HepG2 (cell line): Measurements from ENCODE around the gene RANBP3. TPM values are rescaled to one million over a fixed set of nuclear protein-coding genes. Genes with fewer than 3 reads are reported as not detected.

ENCODE experiments used
- ATAC-seq: fragments of 200-7000 bp; cut with Tn5 transposase; 3 replicates; pipeline ENCODE4 v1.9.1; 2020; ENCODE audit warnings: mild to moderate bottlenecking, moderate library complexity
- BruUV-seq: library from RNA; stranded (reverse); fragments of 400-500 nt; replicated peaks from 2 replicates; lab custom pipeline; 2021; lab: Mats Ljungman, UMichigan
- CTCF ChIA-PET: fragments of 300-600 bp; formaldehyde crosslinking; extraction: SDS; loops from one replicate; lab custom pipeline; 2021; ENCODE audit warnings: low total read pairs, inconsistent platforms, low intra/inter-chr PET ratio; lab: Yijun Ruan, JAX
- POLR2A ChIA-PET: fragments of 350-600 bp; sonication (Branson Sonifier 250); formaldehyde crosslinking; loops from one replicate; lab custom pipeline; 2020; ENCODE audit warnings: antibody characterized with exemption, inconsistent platforms; lab: Yijun Ruan, JAX
- DNase-seq: peaks from one replicate; pipeline ENCODE4 v3.0.0-alpha.2; 2015; ENCODE audit warnings: low spot score
- FAIRE-seq: peaks from 3 replicates; lab custom pipeline; 2011; peaks lifted over from hg19 to GRCh38; lab: Jason Lieb, UNC
- H2AFZ ChIP-seq: one replicate; pipeline ENCODE4 v1.6.1; 2011; ENCODE audit warnings: low read length, inconsistent platforms
- H3K27ac ChIP-seq: fragments of 300-600 bp; 3 replicates; pipeline ENCODE4 v1.8.0; 2011; ENCODE audit warnings: mixed run types, mild to moderate bottlenecking, mixed read lengths, low read length, inconsistent platforms; ENCODE audit not compliant: insufficient read depth; ENCODE audit errors: extremely low read length
- H3K27me3 ChIP-seq, 2 experiments: fragments of 200-600 bp in 1 of 2; 2 replicates in 1 of 2; 3 replicates in 1 of 2; pipeline versions ENCODE4 v1.6.0 to v1.8.0; 2011; ENCODE audit warnings: low read length in 2 of 2, mild to moderate bottlenecking in 2 of 2, moderate library complexity in 2 of 2, inconsistent platforms in 1 of 2; ENCODE audit not compliant: insufficient read depth in 2 of 2, control insufficient read depth in 1 of 2
- H3K36me3 ChIP-seq, 2 experiments: fragments of 200-600 bp in 1 of 2; replicated peaks in 1 of 2; 2 replicates in 1 of 2; 3 replicates in 1 of 2; pipeline versions ENCODE4 v1.5.1 to v1.8.0; 2011; ENCODE audit warnings: low read length in 2 of 2, inconsistent platforms in 1 of 2; ENCODE audit not compliant: insufficient read depth in 2 of 2, control insufficient read depth in 1 of 2
- H3K4me1 ChIP-seq: 2 replicates; pipeline ENCODE4 v1.5.1; 2012; ENCODE audit warnings: low read length, inconsistent platforms; ENCODE audit not compliant: insufficient read depth
- H3K4me2 ChIP-seq: 2 replicates; pipeline ENCODE4 v1.6.0; 2011; ENCODE audit warnings: low read depth, low read length, inconsistent platforms
- H3K4me3 ChIP-seq, 3 experiments: fragments of 200-600 bp in 1 of 3; sonication (generic), shearing (Covaris generic) in 1 of 3; replicated peaks in 1 of 3; 2 replicates each; pipeline ENCODE4 v1.5.1; 2011 to 2016; ENCODE audit warnings: low read length in 3 of 3, inconsistent platforms in 2 of 3, low read depth in 2 of 3, mild to moderate bottlenecking in 2 of 3, control low read depth in 1 of 3, mixed read lengths in 1 of 3; ENCODE audit not compliant: insufficient read depth in 1 of 3
- H3K79me2 ChIP-seq: one replicate; pipeline ENCODE4 v1.6.1; 2011; ENCODE audit warnings: low read length, inconsistent platforms; ENCODE audit not compliant: insufficient read depth
- H3K9ac ChIP-seq: 2 replicates; pipeline ENCODE4 v1.6.0; 2011; ENCODE audit warnings: mild to moderate bottlenecking, low read depth, low read length, inconsistent platforms; ENCODE audit not compliant: insufficient read depth
- H3K9me3 ChIP-seq: 2 replicates; pipeline ENCODE4 v1.5.1; 2012; ENCODE audit warnings: mild to moderate bottlenecking, low read length
- H4K20me1 ChIP-seq: 2 replicates; pipeline ENCODE4 v1.6.0; 2011; ENCODE audit warnings: inconsistent platforms, mild to moderate bottlenecking, low read length, moderate library complexity; ENCODE audit not compliant: insufficient read depth
- ARID4A ChIP-seq: sonication (generic); formaldehyde crosslinking; IDR thresholded peaks from 2 replicates; pipeline ENCODE4 v1.5.0; 2020; ENCODE audit warnings: mild to moderate bottlenecking, missing genetic modification reagents, borderline replicate concordance
- ATF4 ChIP-seq, 2 experiments: fragments of 450-650 bp in 1 of 2; sonication (generic) in 1 of 2; formaldehyde crosslinking; IDR thresholded peaks; 2 replicates each; pipeline versions ENCODE4 v1.5.0 to v1.8.0; 2020 to 2022; ENCODE audit warnings: mild to moderate bottlenecking in 1 of 2, missing genetic modification reagents in 1 of 2
- GABPB1 ChIP-seq: IDR thresholded peaks from 2 replicates; pipeline ENCODE4 v1.6.1; 2016; ENCODE audit warnings: mild to moderate bottlenecking, missing genetic modification reagents, moderate library complexity, missing compliant biosample characterization
- MAX ChIP-seq: IDR thresholded peaks from 2 replicates; pipeline ENCODE4 v1.6.1; 2012; ENCODE audit warnings: inconsistent platforms
- NFRKB ChIP-seq: fragments of 450-650 bp; IDR thresholded peaks from 2 replicates; pipeline ENCODE4 v1.6.1; 2017
- PITX1 ChIP-seq: sonication (generic); formaldehyde crosslinking; IDR thresholded peaks from 2 replicates; pipeline ENCODE4 v1.5.1; 2020; ENCODE audit warnings: mild to moderate bottlenecking, missing genetic modification reagents
- U2AF2 ChIP-seq: fragments of 200-400 bp; formaldehyde crosslinking; IDR thresholded peaks from 2 replicates; pipeline ENCODE4 v1.6.1; 2017; ENCODE audit warnings: low read depth, mild to moderate bottlenecking, low read length
- ZBTB38 ChIP-seq: sonication (generic); formaldehyde crosslinking; IDR thresholded peaks from 2 replicates; pipeline ENCODE4 v1.5.1; 2020; ENCODE audit warnings: mild to moderate bottlenecking, missing genetic modification reagents
- ZNF205 ChIP-seq: IDR thresholded peaks from 2 replicates; pipeline ENCODE4 v1.6.1; 2018; ENCODE audit warnings: missing biosample characterization, missing genetic modification reagents
- ZNF687 ChIP-seq: sonication (generic); formaldehyde crosslinking; IDR thresholded peaks from 2 replicates; pipeline ENCODE4 v1.5.1; 2020; ENCODE audit warnings: mild to moderate bottlenecking, missing genetic modification reagents, moderate library complexity
- WGBS: methylation state at CpG from one replicate; pipeline ENCODE4 v1.1.6; 2017; ENCODE audit warnings: low lambda C conversion rate; 5-methylcytosine and 5-hydroxymethylcytosine counted together
- in situ Hi-C: cut with HindIII; loops from 2 replicates; pipeline ENCODE4 v1.10.0; 2017; ENCODE audit warnings: low pct_unique_long_range_greater_than_20kb; ENCODE audit not compliant: extremely low pct_ligation_motif_present
- intact Hi-C: fragments of 100-400 bp; cut with micrococcal nuclease; formaldehyde crosslinking; loops from one replicate; pipeline ENCODE4 v1.10.0; 2022; ENCODE audit not compliant: unreplicated experiment
- polyA plus RNA-seq, 8 experiments: library from polyadenylated mRNA; depleted of rRNA in 3 of 8; stranded (reverse) in 7 of 8; unstranded in 1 of 8; fragments of >200 nt; fragmentation: Illumina TruSeq in 4 of 8; extraction: Trizol in 4 of 8; gene quantifications; 2 replicates each; pipeline versions ENCODE4 v1.2.1 to v1.2.3, GENCODE V29; 2011 to 2016; ENCODE audit warnings: low read depth in 4 of 8, missing spikeins in 1 of 8, mixed read lengths in 1 of 8; ENCODE audit not compliant: insufficient read depth in 1 of 8
- total RNA-seq, 5 experiments: library from RNA; depleted of rRNA; stranded (reverse); fragments of >200 nt; fragmentation: Illumina TruSeq; extraction: Trizol; gene quantifications; 2 replicates each; pipeline ENCODE4 v1.2.3, GENCODE V29; 2016; ENCODE audit warnings: low read depth in 1 of 5

Gene RANBP3
- total and polyA plus RNA-seq, 2 of the 13 experiments (the other 11 are each of a cell fraction or from before 2014, with no cell fraction given), result 39.5 to 149 TPM

GRCh38 chr19:5958851-5959122 is 19.2 kb downstream of the RANBP3 start (continued):
- TF ChIP-seq NFRKB (no peak), ZNF205 (no peak), U2AF2 (no peak)

- peak overlapping the region; percentile 12; the same call in 1 of the 2 replicates for H3K9ac ChIP-seq
- BruUV-seq, result no TSS peak
- ChIA-PET CTCF (no interaction called here), POLR2A (interaction anchor here (3.4 kb wide), 1 partner anchor 54 kb away, joined by 13 read pairs; the partner anchor contains the start of genes NDUFA11 and VMAC)
- H3K79me2 ChIP-seq, result peaks cover 89% of the 10 kb centered on the region
- no peak overlapping the region for H3K4me3 ChIP-seq
- no peak overlapping the region for H2AFZ ChIP-seq
- peaks cover 100% of the 10 kb centered on the region for H3K4me1 ChIP-seq
- no peak for ATAC-seq
- no peaks in the 10 kb centered on the region for H3K9me3 ChIP-seq
- intact Hi-C loops, result no loop called here
- no peak overlapping the region for H3K4me2 ChIP-seq
- FAIRE-seq, result no peak
- H3K36me3 ChIP-seq, result peaks cover 0 to 7% of the 10 kb centered on the region in 2 experiments; a peak in 2 of 5 replicates
- no peak for DNase-seq
- H4K20me1 ChIP-seq, result peaks cover 5% of the 10 kb centered on the region; the same call in 1 of the 2 replicates
- no peaks in the 10 kb centered on the region for H3K27me3 ChIP-seq
- WGBS, result 82% methylated on average over 16 of the region's 21 CpGs
- H3K27ac ChIP-seq, result peak overlapping the region; percentile 43
- in situ Hi-C loops, result no loop called here
- TF ChIP-seq PITX1 (no peak), ATF4 (CRISPR knock-in tag; IDR thresholded peaks at IDR 0.05) (no peak), ZNF687 (peak; percentile 84), MAX (0 out of 2 replicates have a peak, but pooled peaks have one; percentile 11), GABPB1 (CRISPR knock-in tag) (peak; percentile 34; the same call in 1 of the 2 replicates), ARID4A (0 out of 2 replicates have a peak, but pooled peaks have one; percentile 18), ZBTB38 (CRISPR knock-in tag) (peak; percentile 84)
Observed at GRCh38 chr19:5958074-5958850, 19.7 kb downstream of the RANBP3 start.
